GM19193 (cell line): ENCODE data around the gene CEP162.

ENCODE experiments used
- POLR2A ChIP-seq: IDR thresholded peaks from 4 replicates; pipeline ENCODE4 v1.6.1; 2011; ENCODE audit not compliant: insufficient read depth, insufficient read length; ENCODE audit errors: extremely low read depth

Gene CEP162

GRCh38 chr6:84227434-84228197 is at the start of gene CEP162:
Gene CEP162 (minus strand): TSS chr6:84227643. CDS start chr6:84226393, 1,250 bp downstream.
- peak; percentile 46 for TF ChIP-seq POLR2A

GRCh38 chr6:84274856-84275255 is 47.4 kb upstream of the CEP162 start:
- TF ChIP-seq POLR2A = no peak

- TF ChIP-seq POLR2A = no peak
Observed at GRCh38 chr6:84273048-84273809, 45.8 kb upstream of the CEP162 start.

- no peak for TF ChIP-seq POLR2A
Observed at GRCh38 chr6:84272298-84272697, 44.9 kb upstream of the CEP162 start.

GRCh38 chr6:84271061-84271716 is 43.7 kb upstream of the CEP162 start:
- no peak for TF ChIP-seq POLR2A

- no peak for TF ChIP-seq POLR2A
Observed at GRCh38 chr6:84269947-84270733, 42.7 kb upstream of the CEP162 start.

GRCh38 chr6:84268781-84269180 is 41.3 kb upstream of the CEP162 start:
- TF ChIP-seq POLR2A = no peak

- no peak for TF ChIP-seq POLR2A
Observed at GRCh38 chr6:84263557-84263956, 36.1 kb upstream of the CEP162 start.

- no peak for TF ChIP-seq POLR2A
Observed at GRCh38 chr6:84260926-84261325, 33.5 kb upstream of the CEP162 start.

GRCh38 chr6:84260196-84260595 is 32.8 kb upstream of the CEP162 start:
- TF ChIP-seq POLR2A = no peak

GRCh38 chr6:84258866-84259265 is 31.4 kb upstream of the CEP162 start:
- TF ChIP-seq POLR2A = no peak

- TF ChIP-seq POLR2A = no peak
Observed at GRCh38 chr6:84258268-84258667, 30.8 kb upstream of the CEP162 start.

GRCh38 chr6:84255641-84256040 is 28.2 kb upstream of the CEP162 start:
- TF ChIP-seq POLR2A = no peak

GRCh38 chr6:84253380-84253779 is 25.9 kb upstream of the CEP162 start:
- no peak for TF ChIP-seq POLR2A
